Small intestine (tissue), 7 donors: ENCODE measurements around the gene PSTPIP1. TPM values are rescaled to one million over a fixed set of nuclear protein-coding genes. Genes with fewer than 3 reads are reported as not detected.

Experiments
- DNase-seq, 2 donors: peaks; one replicate each; pipeline versions ENCODE4 v3.0.0 to v3.0.0-alpha.2; 2013
- FAIRE-seq: peaks from 2 replicates; lab custom pipeline; 2012; peaks lifted over from hg19 to GRCh38; lab: Jason Lieb, UNC
- H3K27ac ChIP-seq, 3 donors: one replicate each; pipeline ENCODE4 v1.5.1; 2013; ENCODE audit warnings: low read length in 2 of 3, mild to moderate bottlenecking in 2 of 3, control low read depth in 1 of 3, inconsistent platforms in 1 of 3, low read depth in 1 of 3, moderate library complexity in 1 of 3
- H3K27me3 ChIP-seq, 3 donors: one replicate each; pipeline ENCODE4 v1.6.1; 2013; ENCODE audit warnings: low read length in 3 of 3, inconsistent platforms in 1 of 3; ENCODE audit not compliant: control insufficient read depth in 3 of 3, insufficient read depth in 3 of 3
- H3K36me3 ChIP-seq, 3 donors: one replicate each; pipeline ENCODE4 v1.6.1; 2013; ENCODE audit warnings: low read length in 3 of 3, inconsistent platforms in 1 of 3, low read depth in 1 of 3, mild to moderate bottlenecking in 1 of 3, moderate library complexity in 1 of 3; ENCODE audit not compliant: control insufficient read depth in 3 of 3, insufficient read depth in 2 of 3
- H3K4me1 ChIP-seq, 3 donors: one replicate each; pipeline ENCODE4 v1.6.1; 2013; ENCODE audit warnings: low read length in 2 of 3, inconsistent platforms in 1 of 3, low read depth in 1 of 3, mild to moderate bottlenecking in 1 of 3, moderate library complexity in 1 of 3; ENCODE audit not compliant: control insufficient read depth in 3 of 3, insufficient read depth in 2 of 3
- H3K4me3 ChIP-seq, 3 donors: one replicate each; pipeline ENCODE4 v1.5.1; 2013; ENCODE audit warnings: low read length in 3 of 3, control low read depth in 1 of 3, inconsistent platforms in 1 of 3, low read depth in 1 of 3, mild to moderate bottlenecking in 1 of 3, moderate library complexity in 1 of 3
- H3K9me3 ChIP-seq, 2 donors: one replicate each; pipeline ENCODE4 v1.6.1; 2013; ENCODE audit warnings: low read depth in 1 of 2, low read length in 1 of 2; ENCODE audit not compliant: control insufficient read depth in 2 of 2, insufficient read depth in 1 of 2
- WGBS, 3 donors: extraction: QIAGEN DNeasy Blood & Tissue Kit; methylation state at CpG; one replicate each; pipeline ENCODE4 v1.1.7; 2013; 5-methylcytosine and 5-hydroxymethylcytosine counted together
- polyA plus RNA-seq, 4 donors: library from polyadenylated mRNA; stranded (reverse) in 3 of 4; unstranded in 1 of 4; fragments of 200-250 nt in 3 of 4; fragments of 120-200 nt in 1 of 4; gene quantifications; one replicate each; pipeline versions ENCODE4 v1.2.1 to v1.2.3, GENCODE V29; 2013
- donor health status: healthy with polysubstance abuse.
- donor health status: control.
- donor health status: control.
- donor health status: Bipolar disorder and iron deficiency.
- donor health status: healthy.

The PSTPIP1 gene
- polyA plus RNA-seq, 4 donors = 1.8 to 17.0 (median 3.2) TPM

DNA sequence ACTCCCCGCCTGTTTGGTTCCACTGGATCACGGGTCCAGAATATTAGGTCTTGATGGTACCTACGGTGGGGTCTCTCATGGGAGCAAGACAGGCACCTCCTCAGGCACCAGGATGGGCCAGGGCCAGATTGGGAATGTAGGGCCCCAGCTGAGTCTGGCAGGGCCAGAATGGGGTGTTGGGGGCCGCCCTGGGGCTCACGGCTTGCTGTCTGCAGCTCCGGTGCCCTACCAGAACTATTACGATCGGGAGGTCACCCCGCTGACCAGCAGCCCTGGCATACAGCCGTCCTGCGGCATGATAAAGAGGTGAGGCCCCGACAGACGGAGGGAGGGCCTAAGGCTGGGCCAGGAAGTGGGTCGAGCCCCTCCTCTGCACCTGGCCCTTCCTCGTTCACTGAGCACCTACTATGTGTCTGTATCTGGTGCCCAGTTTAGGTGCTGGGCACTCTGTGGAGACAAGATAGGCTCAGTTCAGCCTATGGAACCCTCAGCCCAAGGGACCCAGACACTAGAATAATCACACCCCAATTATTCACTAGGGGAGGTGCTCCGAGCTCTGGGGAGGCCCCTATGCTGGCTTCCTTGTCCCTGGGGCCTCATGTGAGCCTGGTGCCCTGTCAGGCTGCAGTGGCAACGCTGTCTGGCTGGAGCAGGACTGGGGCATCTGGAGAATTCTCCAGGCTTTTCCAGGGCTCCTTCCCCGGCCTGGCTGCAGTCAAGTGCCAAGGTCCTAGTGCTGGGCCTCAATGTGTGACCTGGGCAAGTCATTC, 37.9 kb downstream of the PSTPIP1 start:
- Histone ChIP-seq H3K27me3 (peaks cover 0 to 15% (median 0%) of the 10 kb centered on the region in 3 donors), H3K9me3 (peaks cover 0 to 5% of the 10 kb centered on the region in 2 donors), H3K4me3 (no peak overlapping the region), H3K36me3 (peaks cover 0 to 22% (median 10%) of the 10 kb centered on the region in 3 donors), H3K27ac (no peak overlapping the region), H3K4me1 (peaks cover 0 to 45% (median 0%) of the 10 kb centered on the region in 3 donors)
- DNase-seq (no peak), FAIRE-seq (no peak)
- 54 to 79% (median 61%) methylated on average over 15 to 18 of the region's 18 CpGs for WGBS, 3 donors

DNA sequence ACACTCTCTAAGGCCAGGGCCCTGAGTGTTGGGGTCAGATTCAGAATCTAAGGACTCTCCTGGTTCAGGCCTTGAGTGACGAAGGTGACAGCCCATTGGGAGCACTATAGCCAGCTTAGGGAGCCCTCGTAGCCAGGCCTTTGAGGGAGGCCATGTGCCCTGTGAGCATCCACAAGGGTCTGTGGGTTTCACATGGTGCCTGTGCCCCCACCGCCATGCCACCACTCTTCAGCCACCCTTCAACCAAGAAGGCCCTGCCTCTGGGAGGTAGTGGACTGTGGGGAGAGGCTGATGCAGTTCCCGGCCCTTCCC, 38.4 kb downstream of the PSTPIP1 start:
- no peak overlapping the region for H3K4me3 ChIP-seq
- H3K9me3 ChIP-seq = peaks cover 0 to 8% of the 10 kb centered on the region in 2 donors
- no peak overlapping the region for H3K27ac ChIP-seq
- peaks cover 0 to 15% (median 0%) of the 10 kb centered on the region in 3 donors for H3K27me3 ChIP-seq
- DNase-seq = no peak
- peaks cover 0 to 40% (median 0%) of the 10 kb centered on the region in 3 donors for H3K4me1 ChIP-seq
- 81 to 95% (median 87%) methylated on average over 4 of the region's 4 CpGs for WGBS, 3 donors
- H3K36me3 ChIP-seq = peaks cover 0 to 24% (median 10%) of the 10 kb centered on the region in 3 donors
- no peak for FAIRE-seq

DNA sequence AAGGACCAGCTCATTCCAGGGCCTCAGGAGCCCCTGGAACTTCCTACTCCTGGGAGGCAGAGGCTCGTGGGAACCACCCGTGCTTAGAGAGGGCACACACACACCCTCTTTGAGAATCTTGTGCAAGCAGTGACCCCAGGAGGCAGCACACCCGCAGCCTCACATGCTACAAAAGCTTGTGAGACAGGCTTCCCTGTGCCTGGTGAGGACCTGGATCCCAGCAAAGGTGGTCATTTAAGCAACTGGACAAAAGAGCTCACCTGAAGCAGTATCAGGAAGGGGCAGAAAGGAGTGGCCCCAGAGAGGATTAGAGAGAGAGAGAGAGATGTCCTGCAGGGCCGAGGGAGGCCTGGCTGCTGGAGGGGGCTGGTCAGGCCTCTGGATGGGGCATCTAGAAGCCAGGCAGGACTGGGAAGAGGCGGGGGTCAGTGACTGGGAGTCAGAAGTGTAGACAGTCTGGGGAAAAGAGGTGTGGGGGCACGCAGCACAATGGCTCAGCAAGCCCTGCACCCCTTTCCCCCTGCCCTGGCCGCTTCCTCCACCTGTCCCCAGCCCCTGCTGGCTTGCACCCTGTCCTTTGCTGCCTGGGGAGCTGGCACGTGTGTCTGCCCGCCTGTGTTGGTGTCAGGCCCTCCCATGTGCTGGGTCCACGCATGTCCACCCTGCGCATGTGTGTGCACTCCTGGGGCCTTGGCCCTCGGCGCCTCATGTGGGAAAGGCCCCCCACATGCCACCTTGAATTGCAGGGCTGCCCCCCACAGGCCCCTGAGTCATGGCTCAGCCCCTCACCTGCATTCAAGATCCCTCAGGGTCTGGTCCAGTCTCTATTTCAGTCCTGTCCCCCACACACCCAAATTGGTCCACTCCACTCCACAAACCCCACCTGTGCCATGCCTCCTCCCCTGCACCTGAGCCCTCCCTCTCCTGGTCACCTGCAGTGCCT, 39.1 kb downstream of the PSTPIP1 start:
- DNase-seq (no peak), FAIRE-seq (no peak)
- Histone ChIP-seq H3K27ac (no peak overlapping the region), H3K9me3 (peaks cover 0 to 10% of the 10 kb centered on the region in 2 donors), H3K4me1 (peaks cover 0 to 35% (median 0%) of the 10 kb centered on the region in 3 donors), H3K36me3 (peaks cover 0 to 31% (median 10%) of the 10 kb centered on the region in 3 donors), H3K27me3 (peaks cover 0 to 12% (median 0%) of the 10 kb centered on the region in 3 donors), H3K4me3 (no peak overlapping the region)
- WGBS, 3 donors = 69 to 78% (median 77%) methylated on average over 11 to 13 of the region's 13 CpGs

DNA sequence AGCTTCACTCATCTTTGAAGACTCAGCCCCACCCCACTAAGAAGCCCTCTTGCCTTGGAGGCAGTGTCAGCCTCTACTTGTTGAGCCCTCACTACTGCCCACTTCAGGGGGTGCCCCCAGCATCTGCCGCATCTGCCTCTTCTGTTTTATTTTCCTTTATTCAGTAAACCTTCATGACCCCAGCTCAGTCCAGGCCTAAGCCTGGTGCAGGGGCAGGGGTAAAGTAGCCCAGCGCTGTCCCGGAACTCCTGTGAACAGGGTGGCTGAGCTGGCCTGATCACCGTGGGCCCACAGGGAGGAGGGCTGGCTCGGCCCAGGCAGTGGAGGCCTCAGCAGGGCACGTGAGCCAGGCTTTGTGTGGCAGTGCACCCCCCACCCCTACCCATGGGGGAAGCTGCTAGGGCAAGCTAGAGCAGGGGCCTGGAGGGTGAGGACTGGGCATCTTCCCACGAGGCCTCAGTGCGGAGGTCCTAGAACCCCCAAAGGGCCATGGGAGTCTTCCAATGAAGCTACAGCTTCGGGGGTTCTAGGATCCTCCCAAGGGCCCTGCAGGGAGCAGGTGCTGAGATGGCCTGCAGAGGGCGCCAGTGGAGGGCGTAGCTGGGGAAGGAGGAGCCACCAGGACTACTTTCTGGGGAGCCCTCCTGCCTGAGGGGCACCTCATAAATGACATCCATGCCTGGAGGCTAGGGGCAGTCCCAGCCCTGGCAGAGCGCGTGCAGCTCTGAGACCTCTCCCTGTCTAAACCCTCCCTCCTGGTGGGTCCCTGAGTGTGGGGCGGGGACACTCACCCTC, 40.0 kb downstream of the PSTPIP1 start:
- Histone ChIP-seq H3K4me3 (no peak overlapping the region), H3K27me3 (peaks cover 0 to 8% (median 0%) of the 10 kb centered on the region in 3 donors)
- FAIRE-seq = no peak

DNA sequence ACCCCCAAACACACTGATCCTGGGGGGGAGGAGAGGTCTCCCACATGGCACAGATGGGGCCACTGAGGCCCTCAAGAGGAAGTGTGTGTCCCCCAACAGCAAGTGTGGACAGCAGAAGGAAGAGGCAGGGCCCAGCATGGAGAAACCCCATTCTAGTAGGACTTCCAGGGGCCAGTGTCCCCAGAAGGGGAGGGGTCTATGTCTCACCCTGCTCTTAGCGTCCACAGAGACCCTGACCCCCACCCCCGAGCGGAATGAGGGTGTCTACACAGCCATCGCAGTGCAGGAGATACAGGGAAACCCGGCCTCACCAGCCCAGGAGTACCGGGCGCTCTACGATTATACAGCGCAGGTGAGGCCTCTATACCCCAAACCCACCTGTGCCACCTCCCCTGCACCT, 40.7 kb downstream of the PSTPIP1 start:
- 81 to 88% (median 83%) methylated on average over 8 to 9 of the region's 9 CpGs for WGBS, 3 donors

More for the DNA sequence above, 40.0 kb downstream of the PSTPIP1 start:
- H3K4me1 ChIP-seq = peaks cover 0 to 26% (median 0%) of the 10 kb centered on the region in 3 donors
- H3K9me3 ChIP-seq = peaks cover 0 to 12% of the 10 kb centered on the region in 2 donors
- H3K27ac ChIP-seq = no peak overlapping the region
- WGBS, 3 donors = 45 to 58% (median 58%) methylated on average over 14 of the region's 14 CpGs
- peaks cover 0 to 40% (median 10%) of the 10 kb centered on the region in 3 donors for H3K36me3 ChIP-seq
- DNase-seq = peak in 1 of 2 donors; percentile 55

DNA sequence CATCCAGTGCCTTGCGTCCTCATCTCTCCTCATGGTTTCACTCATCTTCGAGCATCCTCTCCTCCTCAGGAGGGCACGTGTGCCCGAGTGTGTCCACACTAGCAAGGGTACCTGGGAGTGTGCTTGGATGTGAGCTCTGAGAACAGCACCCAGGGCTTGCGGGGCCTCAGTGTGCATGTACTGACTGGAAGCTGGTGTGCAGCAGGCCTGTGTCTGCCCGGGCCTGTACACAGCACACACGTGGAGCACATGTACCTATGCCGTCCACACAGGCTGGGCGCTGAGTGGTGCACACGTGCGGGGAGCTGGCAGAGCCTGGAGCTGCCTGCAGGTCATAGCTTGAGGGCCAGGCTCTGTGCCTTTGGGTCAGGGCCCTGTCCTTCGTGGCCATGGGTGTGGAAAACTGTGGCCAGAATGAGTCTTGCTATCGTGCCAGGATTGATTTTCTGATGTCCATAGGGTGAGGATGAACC, 41.1 kb downstream of the PSTPIP1 start:
- Histone ChIP-seq H3K9me3 (peaks cover 0 to 12% of the 10 kb centered on the region in 2 donors), H3K27me3 (no peaks in the 10 kb centered on the region), H3K4me3 (no peak overlapping the region), H3K27ac (no peak overlapping the region), H3K36me3 (peaks cover 0 to 49% (median 10%) of the 10 kb centered on the region in 3 donors), H3K4me1 (peaks cover 0 to 21% (median 0%) of the 10 kb centered on the region in 3 donors)
- 73 to 81% (median 76%) methylated on average over 13 of the region's 13 CpGs for WGBS, 3 donors
- FAIRE-seq (no peak), DNase-seq (no peak)

More for the DNA sequence above, 40.7 kb downstream of the PSTPIP1 start:
- H3K36me3 ChIP-seq = peaks cover 0 to 47% (median 10%) of the 10 kb centered on the region in 3 donors
- peaks cover 0 to 1% (median 0%) of the 10 kb centered on the region in 3 donors for H3K27me3 ChIP-seq
- DNase-seq = no peak
- peaks cover 0 to 21% (median 0%) of the 10 kb centered on the region in 3 donors for H3K4me1 ChIP-seq
- no peak overlapping the region for H3K27ac ChIP-seq
- peaks cover 0 to 12% of the 10 kb centered on the region in 2 donors for H3K9me3 ChIP-seq
- H3K4me3 ChIP-seq = no peak overlapping the region
- no peak for FAIRE-seq

DNA sequence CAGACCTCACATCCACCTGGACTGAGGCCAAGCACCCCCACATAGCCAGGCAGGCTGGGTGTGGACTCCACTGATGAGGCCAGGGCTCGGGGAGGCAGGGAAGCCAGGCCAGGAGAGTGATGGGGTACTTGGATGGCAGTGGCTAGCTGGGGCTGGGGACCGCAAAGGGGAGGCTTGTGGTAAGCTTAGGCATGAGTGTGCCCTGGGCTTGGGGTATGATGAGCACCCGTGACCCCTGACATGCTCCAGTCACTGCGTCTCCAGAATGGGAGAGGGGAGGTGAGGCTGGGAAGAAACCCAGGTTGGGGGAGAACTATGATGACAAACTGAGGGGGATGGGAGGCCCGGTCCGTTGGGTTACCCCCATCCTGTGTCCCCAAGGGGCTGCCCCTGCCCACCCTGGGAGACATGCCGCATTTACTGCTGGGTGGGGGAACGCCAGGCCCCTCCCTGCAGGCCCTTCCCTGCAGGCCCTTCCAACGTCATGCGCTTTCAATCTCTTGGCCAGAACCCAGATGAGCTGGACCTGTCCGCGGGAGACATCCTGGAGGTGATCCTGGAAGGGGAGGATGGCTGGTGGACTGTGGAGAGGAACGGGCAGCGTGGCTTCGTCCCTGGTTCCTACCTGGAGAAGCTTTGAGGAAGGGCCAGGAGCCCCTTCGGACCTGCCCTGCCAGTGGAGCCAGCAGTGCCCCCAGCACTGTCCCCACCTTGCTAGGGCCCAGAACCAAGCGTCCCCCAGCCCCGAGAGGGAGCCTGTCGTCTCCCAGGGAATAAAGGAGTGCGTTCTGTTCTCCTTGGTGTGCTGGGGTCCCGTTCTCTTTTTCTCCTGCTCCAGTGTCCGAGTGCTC, 41.8 kb downstream of the PSTPIP1 start:
- H3K27me3 ChIP-seq = no peaks in the 10 kb centered on the region
- H3K4me3 ChIP-seq = no peak overlapping the region
- peaks cover 0 to 21% (median 0%) of the 10 kb centered on the region in 3 donors for H3K4me1 ChIP-seq
- DNase-seq (no peak), FAIRE-seq (no peak)
- H3K27ac ChIP-seq = no peak overlapping the region
- H3K36me3 ChIP-seq = peaks cover 0 to 53% (median 10%) of the 10 kb centered on the region in 3 donors
- H3K9me3 ChIP-seq = peaks cover 0 to 12% of the 10 kb centered on the region in 2 donors
- WGBS, 3 donors = 87 to 90% (median 89%) methylated on average over 20 to 22 of the region's 22 CpGs
